Endothelial cell of umbilical vein (primary cell): ENCODE measurements around the gene CACNA1C. TPM values are rescaled to one million over a fixed set of nuclear protein-coding genes. Genes with fewer than 3 reads are reported as not detected.

Source experiments
- BruUV-seq: library from RNA; stranded (reverse); fragments of 400-500 nt; replicated peaks from 2 replicates; lab custom pipeline; 2021; lab: Mats Ljungman, UMichigan
- CTCF ChIA-PET: fragments of 300-600, 350-600 bp; sonication (Branson Sonifier 250); formaldehyde crosslinking; loops from one replicate; lab custom pipeline; 2021; ENCODE audit warnings: antibody characterized with exemption, inconsistent platforms; lab: Charles Lee
- POLR2A ChIA-PET: fragments of 300-600, 350-600 bp; sonication (Branson Sonifier 250); formaldehyde crosslinking; loops from one replicate; lab custom pipeline; 2021; ENCODE audit warnings: antibody characterized with exemption, inconsistent platforms; lab: Charles Lee
- DNase-seq: peaks from one replicate; pipeline ENCODE4 v3.0.0-alpha.2; 2011; ENCODE audit warnings: low read depth, low spot score
- FAIRE-seq: peaks from 2 replicates; lab custom pipeline; 2011; peaks lifted over from hg19 to GRCh38; lab: Jason Lieb, UNC
- H2AFZ ChIP-seq: 2 replicates; pipeline ENCODE4 v1.6.0; 2012; ENCODE audit warnings: low read depth, low read length, control low read depth, inconsistent platforms
- H3K27ac ChIP-seq: 2 replicates; pipeline ENCODE4 v1.5.1; 2011; ENCODE audit warnings: low read depth, mild to moderate bottlenecking, control low read depth, low read length, moderate library complexity; ENCODE audit not compliant: insufficient read depth
- H3K27me3 ChIP-seq, 2 experiments: 2 replicates each; pipeline versions ENCODE4 v1.6.0 to v1.6.1; 2011; ENCODE audit warnings: low read length in 2 of 2, mixed read lengths in 1 of 2; ENCODE audit not compliant: control insufficient read depth in 2 of 2, insufficient read depth in 2 of 2
- H3K36me3 ChIP-seq, 2 experiments: 2 replicates in 1 of 2; 3 replicates in 1 of 2; pipeline ENCODE4 v1.5.1; 2011; ENCODE audit warnings: low read length in 2 of 2, mild to moderate bottlenecking in 1 of 2, moderate library complexity in 1 of 2; ENCODE audit not compliant: control insufficient read depth in 2 of 2, insufficient read depth in 2 of 2; ENCODE audit errors: extremely low read depth in 1 of 2
- H3K4me1 ChIP-seq: 3 replicates; pipeline ENCODE4 v1.5.1; 2011; ENCODE audit warnings: mild to moderate bottlenecking, low read length; ENCODE audit not compliant: control insufficient read depth, insufficient read depth; ENCODE audit errors: extremely low read depth
- H3K4me2 ChIP-seq: 2 replicates; pipeline ENCODE4 v1.6.1; 2011; ENCODE audit warnings: low read length, control low read depth, mixed read lengths; ENCODE audit not compliant: insufficient read depth
- H3K4me3 ChIP-seq, 3 experiments: fragments of 200-600 bp in 1 of 3; sonication (generic), shearing (Covaris generic) in 1 of 3; replicated peaks in 1 of 3; 2 replicates each; pipeline ENCODE4 v1.5.1; 2011 to 2016; ENCODE audit warnings: control low read depth in 3 of 3, low read length in 3 of 3, mild to moderate bottlenecking in 2 of 3, inconsistent platforms in 1 of 3, low read depth in 1 of 3, moderate library complexity in 1 of 3; ENCODE audit not compliant: insufficient read depth in 1 of 3
- H3K79me2 ChIP-seq: 2 replicates; pipeline ENCODE4 v1.6.0; 2012; ENCODE audit warnings: low read length, inconsistent platforms; ENCODE audit not compliant: control insufficient read depth, insufficient read depth
- H3K9ac ChIP-seq: replicated peaks from 2 replicates; pipeline ENCODE3; 2011; ENCODE audit warnings: low read length, control low read depth; ENCODE audit not compliant: insufficient read depth; ENCODE audit errors: extremely low read depth
- H3K9me1 ChIP-seq: replicated peaks from 3 replicates; pipeline ENCODE4 v1.6.0; 2011; ENCODE audit warnings: mild to moderate bottlenecking, low read length; ENCODE audit not compliant: control insufficient read depth, insufficient read depth; ENCODE audit errors: extremely low read depth
- H3K9me3 ChIP-seq: replicated peaks from 2 replicates; pipeline ENCODE4 v1.5.1; 2012; ENCODE audit warnings: low read length, inconsistent platforms; ENCODE audit not compliant: control insufficient read depth, insufficient read depth
- H4K20me1 ChIP-seq: replicated peaks from 2 replicates; pipeline ENCODE3; 2011; ENCODE audit warnings: mild to moderate bottlenecking, low read length; ENCODE audit not compliant: control insufficient read depth, insufficient read depth; ENCODE audit errors: extremely low read depth
- EZH2 ChIP-seq: IDR thresholded peaks from 2 replicates; pipeline ENCODE4 v1.6.1; 2012; ENCODE audit warnings: borderline replicate concordance, low read depth, mild to moderate bottlenecking, moderate library complexity, low read length, inconsistent platforms; ENCODE audit not compliant: severe bottlenecking
- FOS ChIP-seq: IDR thresholded peaks from 2 replicates; pipeline ENCODE4 v1.6.1; 2011; ENCODE audit warnings: mild to moderate bottlenecking, low read length, moderate library complexity, borderline replicate concordance; ENCODE audit not compliant: insufficient read depth
- GATA2 ChIP-seq: IDR thresholded peaks from 2 replicates; pipeline ENCODE4 v1.7.0; 2011; ENCODE audit warnings: low read depth, mild to moderate bottlenecking, moderate library complexity, mixed read lengths, low read length; ENCODE audit not compliant: insufficient read length, insufficient read depth
- JUN ChIP-seq: IDR thresholded peaks from 2 replicates; pipeline ENCODE4 v1.6.1; 2011; ENCODE audit warnings: borderline replicate concordance, low read depth; ENCODE audit not compliant: insufficient read length, insufficient read depth
- MYC ChIP-seq: IDR thresholded peaks from one replicate; pipeline ENCODE4 v1.6.1; 2011; ENCODE audit warnings: mild to moderate bottlenecking, low read depth, low read length
- POLR2A ChIP-seq: IDR thresholded peaks from 2 replicates; pipeline ENCODE4 v1.6.1; 2012; ENCODE audit warnings: low read depth, mild to moderate bottlenecking, control low read depth, low read length
- POLR2AphosphoS5 ChIP-seq: IDR thresholded peaks from 2 replicates; pipeline ENCODE4 v1.6.1; 2012; ENCODE audit warnings: low read depth, mild to moderate bottlenecking, control low read depth, low read length, moderate library complexity; ENCODE audit not compliant: insufficient read depth
- dilution Hi-C: fragments of 300-500 bp; cut with MboI; formaldehyde crosslinking; loops from one replicate; pipeline ENCODE4 v1.15.0; 2019; ENCODE audit warnings: low sequenced_read_pairs; ENCODE audit not compliant: extremely low pct_ligation_motif_present
- intact Hi-C: fragments of 100-400 bp; cut with micrococcal nuclease; formaldehyde crosslinking; loops from one replicate; pipeline ENCODE4 v1.10.0; 2022
- polyA plus RNA-seq, 4 experiments: library from polyadenylated mRNA; depleted of rRNA in 3 of 4; stranded (reverse) in 3 of 4; unstranded in 1 of 4; fragments of >200 nt; gene quantifications; 2 replicates each; pipeline versions ENCODE4 v1.2.1 to v1.2.3, GENCODE V29; 2011 to 2012; ENCODE audit warnings: missing spikeins in 1 of 4
- total RNA-seq: library from RNA; stranded (reverse); gene quantifications from 2 replicates; pipeline ENCODE4 v1.2.3, GENCODE V29; 2021
- TF ChIP-seq, protein P1 (sequence below), 2 donors: IDR thresholded peaks; 1 replicate in 1 of 2; 2 replicates in 1 of 2; pipeline ENCODE4 v1.5.1; 2011; ENCODE audit warnings: low read length in 2 of 2, mild to moderate bottlenecking in 2 of 2, moderate library complexity in 2 of 2, control low read depth in 1 of 2, inconsistent platforms in 1 of 2, low read depth in 1 of 2; ENCODE audit not compliant: insufficient read depth in 1 of 2; ENCODE audit errors: extremely low read depth in 1 of 2
- TF ChIP-seq, protein P2 (sequence below): IDR thresholded peaks from 2 replicates; pipeline ENCODE4 v1.6.1; 2011; ENCODE audit not compliant: insufficient read depth, insufficient read length

Gene CACNA1C
- total and polyA plus RNA-seq, 2 donors (not counting 3 experiments of a cell fraction or from before 2014, with no cell fraction given), result not detected

DNA sequence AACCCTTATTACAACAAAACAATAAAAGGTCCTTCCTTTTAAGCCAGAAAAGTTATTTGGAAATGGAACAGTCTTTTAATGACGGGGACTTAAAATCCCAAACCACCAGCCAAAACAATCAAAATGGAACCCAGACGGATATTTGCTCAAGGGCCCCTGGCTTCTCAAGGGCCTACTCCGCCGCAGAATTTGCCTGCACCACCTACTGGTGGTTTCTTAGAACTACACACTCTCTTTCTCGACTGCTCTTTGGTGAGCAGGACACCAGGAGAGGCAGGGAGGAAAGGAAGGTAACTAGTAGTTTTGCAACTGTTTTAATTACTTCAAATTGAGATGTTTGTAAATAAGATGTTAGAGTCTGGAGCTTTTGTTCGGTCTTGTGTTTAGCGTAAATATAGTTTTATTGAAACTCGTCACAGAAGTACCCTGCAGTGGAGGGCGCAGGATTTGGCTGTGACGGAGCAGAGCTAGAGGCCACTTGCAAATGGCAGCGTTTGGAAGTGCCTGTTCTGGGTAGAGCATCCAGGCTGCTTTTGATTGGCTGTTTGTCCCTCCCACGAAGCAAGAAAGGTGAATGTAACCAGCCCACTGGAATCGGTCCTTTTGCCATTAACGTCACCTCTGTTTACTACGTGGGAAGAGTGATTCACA, 238.5 kb downstream of the CACNA1C start:
- dilution Hi-C loops, result no loop called here
- Histone ChIP-seq H3K79me2 (no peaks in the 10 kb centered on the region), H3K4me2 (no peak overlapping the region), H3K27me3 (no peaks in the 10 kb centered on the region), H2AFZ (no peak overlapping the region), H3K36me3 (no peaks in the 10 kb centered on the region), H3K4me1 (no peaks in the 10 kb centered on the region), H3K27ac (no peak overlapping the region), H3K9me3 (no peaks in the 10 kb centered on the region), H3K9me1 (no peaks in the 10 kb centered on the region), H3K4me3 (no peak overlapping the region), H4K20me1 (no peaks in the 10 kb centered on the region), H3K9ac (no peak overlapping the region)
- POLR2A ChIA-PET, result no interaction called here
- intact Hi-C loops, result loop anchor here (1.0 kb wide), 1 partner anchor 292 kb away; no protein-coding TSS in a partner anchor
- CTCF ChIA-PET, result interaction anchor here (0.9 to 1.7 kb wide), 4 partner anchors 8 to 69 kb away, joined by 3 to 5 read pairs (median 4); no protein-coding TSS in a partner anchor
- TF ChIP-seq GATA2, result no peak
- TF ChIP-seq, protein P1, sequence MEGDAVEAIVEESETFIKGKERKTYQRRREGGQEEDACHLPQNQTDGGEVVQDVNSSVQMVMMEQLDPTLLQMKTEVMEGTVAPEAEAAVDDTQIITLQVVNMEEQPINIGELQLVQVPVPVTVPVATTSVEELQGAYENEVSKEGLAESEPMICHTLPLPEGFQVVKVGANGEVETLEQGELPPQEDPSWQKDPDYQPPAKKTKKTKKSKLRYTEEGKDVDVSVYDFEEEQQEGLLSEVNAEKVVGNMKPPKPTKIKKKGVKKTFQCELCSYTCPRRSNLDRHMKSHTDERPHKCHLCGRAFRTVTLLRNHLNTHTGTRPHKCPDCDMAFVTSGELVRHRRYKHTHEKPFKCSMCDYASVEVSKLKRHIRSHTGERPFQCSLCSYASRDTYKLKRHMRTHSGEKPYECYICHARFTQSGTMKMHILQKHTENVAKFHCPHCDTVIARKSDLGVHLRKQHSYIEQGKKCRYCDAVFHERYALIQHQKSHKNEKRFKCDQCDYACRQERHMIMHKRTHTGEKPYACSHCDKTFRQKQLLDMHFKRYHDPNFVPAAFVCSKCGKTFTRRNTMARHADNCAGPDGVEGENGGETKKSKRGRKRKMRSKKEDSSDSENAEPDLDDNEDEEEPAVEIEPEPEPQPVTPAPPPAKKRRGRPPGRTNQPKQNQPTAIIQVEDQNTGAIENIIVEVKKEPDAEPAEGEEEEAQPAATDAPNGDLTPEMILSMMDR (IDR thresholded peaks at IDR 0.05; ENCODE audit: extremely low read depth in 1 of 2, insufficient read depth in 1 of 2, low read depth in 1 of 2, low read length in 2 of 2), result peak; percentile 67 to 69
- FAIRE-seq (peak; percentile 37), DNase-seq (peak; percentile 46)
- no TSS peak for BruUV-seq

GRCh38 chr12:2291947-2292346, 239.2 kb downstream of the CACNA1C start:
- no peaks in the 10 kb centered on the region for H3K36me3 ChIP-seq
- H3K27ac ChIP-seq, result no peak overlapping the region
- TF ChIP-seq JUN (no peak), POLR2AphosphoS5 (no peak), GATA2 (no peak), EZH2 (no peak), POLR2A (no peak), FOS (no peak), MYC (no peak)
- TF ChIP-seq, protein P2, sequence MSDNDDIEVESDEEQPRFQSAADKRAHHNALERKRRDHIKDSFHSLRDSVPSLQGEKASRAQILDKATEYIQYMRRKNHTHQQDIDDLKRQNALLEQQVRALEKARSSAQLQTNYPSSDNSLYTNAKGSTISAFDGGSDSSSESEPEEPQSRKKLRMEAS, result no peak
- TF ChIP-seq, protein P1 (IDR thresholded peaks at IDR 0.05; ENCODE audit: extremely low read depth in 1 of 2, insufficient read depth in 1 of 2, low read depth in 1 of 2, low read length in 2 of 2), result no peak
- intact Hi-C loops (loop anchor here (1.0 kb wide), 1 partner anchor 291 kb away; no protein-coding TSS in a partner anchor), dilution Hi-C loops (no loop called here)
- no peaks in the 10 kb centered on the region for H4K20me1 ChIP-seq
- H3K4me3 ChIP-seq, result no peak overlapping the region
- no peaks in the 10 kb centered on the region for H3K4me1 ChIP-seq
- no peak overlapping the region for H3K4me2 ChIP-seq
- FAIRE-seq, result no peak
- no peaks in the 10 kb centered on the region for H3K79me2 ChIP-seq
- ChIA-PET POLR2A (no interaction called here), CTCF (interaction anchor here (1.7 kb wide), 1 partner anchor 9 kb away, joined by 5 read pairs; no protein-coding TSS in a partner anchor)
- H3K9me3 ChIP-seq, result no peaks in the 10 kb centered on the region
- H3K27me3 ChIP-seq, result no peaks in the 10 kb centered on the region
- no peak for DNase-seq
- no TSS peak for BruUV-seq
- H3K9me1 ChIP-seq, result no peaks in the 10 kb centered on the region
- H3K9ac ChIP-seq, result no peak overlapping the region
- H2AFZ ChIP-seq, result no peak overlapping the region
